Raji (cell line): Measurements from ENCODE around the gene POU2F3.

Experiments
- POLR2A ChIP-seq: IDR thresholded peaks from 2 replicates; pipeline ENCODE4 v1.6.1; 2011; ENCODE audit warnings: low read depth, low read length, control low read depth; ENCODE audit not compliant: insufficient read depth

Gene POU2F3

DNA sequence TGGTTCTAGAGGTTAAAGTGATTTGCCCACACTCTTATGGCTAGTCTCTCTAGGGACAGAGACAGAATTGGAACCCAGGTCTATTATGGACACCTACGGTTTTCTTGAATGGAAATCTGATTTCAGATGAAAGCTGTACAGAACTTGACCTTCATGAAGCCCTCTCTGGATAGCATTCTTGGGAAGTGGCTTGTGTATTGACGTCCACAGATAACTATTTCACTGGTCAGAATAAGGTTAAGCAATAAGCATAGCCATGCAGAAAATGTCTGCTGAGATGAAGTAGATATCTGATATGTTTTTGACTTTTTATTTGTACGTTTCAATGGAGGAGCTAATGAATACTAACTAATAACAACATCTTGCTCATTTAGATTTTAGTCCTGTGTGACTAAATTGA is 86.3 kb downstream of the POU2F3 start:
- TF ChIP-seq POLR2A = no peak

DNA sequence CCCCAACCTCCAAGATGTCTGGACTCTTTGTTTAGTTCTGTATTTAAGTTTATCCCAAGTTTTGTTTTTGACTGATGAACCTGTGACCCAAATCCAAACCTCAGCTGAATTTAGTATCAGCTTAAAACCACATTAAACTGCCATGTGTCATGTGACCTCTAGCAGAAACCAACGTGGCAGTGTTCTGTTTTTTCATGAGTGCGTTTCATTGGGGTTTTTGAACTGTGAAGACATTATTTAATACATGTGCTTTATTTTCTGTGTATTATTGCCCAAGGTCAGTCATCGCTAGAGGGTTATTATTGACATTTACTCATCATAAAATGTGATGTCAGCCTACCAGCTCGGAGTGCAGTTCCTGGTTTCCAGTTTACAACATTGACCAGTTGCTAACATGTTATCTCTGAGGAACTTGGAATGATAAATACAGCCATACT is 86.9 kb downstream of the POU2F3 start:
- TF ChIP-seq POLR2A = no peak

DNA sequence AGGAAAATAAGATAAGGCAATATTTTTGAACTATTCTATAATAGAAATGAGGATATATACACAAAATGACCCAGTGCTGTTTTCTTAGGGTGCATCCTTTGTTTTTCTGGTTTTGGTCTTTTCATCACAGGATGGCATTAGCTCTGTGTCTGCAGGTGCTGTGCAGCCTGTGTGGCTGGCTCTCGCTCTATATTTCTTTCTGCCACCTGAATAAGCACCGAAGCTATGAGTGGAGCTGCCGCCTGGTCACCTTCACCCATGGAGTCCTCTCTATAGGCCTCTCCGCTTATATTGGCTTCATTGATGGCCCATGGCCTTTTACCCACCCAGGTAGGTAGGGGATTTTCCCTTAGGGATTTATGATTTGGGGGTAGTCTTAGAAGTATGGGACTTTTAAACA is 87.4 kb downstream of the POU2F3 start:
- TF ChIP-seq POLR2A = no peak

DNA sequence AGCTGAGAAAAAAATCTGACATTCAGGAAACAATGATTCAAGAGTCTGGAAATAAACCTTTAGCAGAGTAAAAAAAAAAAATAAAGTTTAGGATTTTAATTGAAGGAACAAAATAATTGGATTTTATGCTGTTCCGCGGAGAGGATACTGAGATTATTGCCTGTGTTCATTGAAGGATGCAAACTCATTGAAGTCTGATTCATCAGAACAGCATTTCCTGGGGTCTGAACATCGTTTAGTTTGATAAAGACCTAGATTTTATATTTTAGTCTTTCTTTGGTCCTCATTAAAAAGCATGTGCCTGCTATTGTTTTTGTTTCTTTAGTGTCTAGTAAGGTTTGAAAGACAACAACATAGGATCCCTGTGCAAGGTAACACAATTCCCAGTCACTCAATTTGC is 89.6 kb downstream of the POU2F3 start:
- TF ChIP-seq POLR2A = no peak

DNA sequence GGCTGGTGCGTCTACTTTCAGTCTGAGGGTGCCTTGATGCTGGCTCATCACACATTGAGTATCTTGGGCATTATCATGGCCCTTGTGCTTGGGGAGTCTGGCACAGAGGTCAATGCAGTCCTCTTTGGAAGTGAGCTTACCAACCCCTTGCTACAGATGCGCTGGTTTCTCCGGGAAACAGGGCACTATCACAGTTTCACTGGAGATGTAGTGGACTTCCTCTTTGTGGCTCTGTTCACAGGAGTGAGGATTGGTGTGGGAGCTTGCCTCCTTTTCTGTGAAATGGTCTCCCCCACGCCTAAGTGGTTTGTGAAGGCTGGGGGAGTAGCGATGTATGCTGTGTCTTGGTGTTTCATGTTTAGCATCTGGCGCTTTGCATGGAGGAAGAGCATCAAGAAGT is 90.1 kb downstream of the POU2F3 start:
- TF ChIP-seq POLR2A = no peak

DNA sequence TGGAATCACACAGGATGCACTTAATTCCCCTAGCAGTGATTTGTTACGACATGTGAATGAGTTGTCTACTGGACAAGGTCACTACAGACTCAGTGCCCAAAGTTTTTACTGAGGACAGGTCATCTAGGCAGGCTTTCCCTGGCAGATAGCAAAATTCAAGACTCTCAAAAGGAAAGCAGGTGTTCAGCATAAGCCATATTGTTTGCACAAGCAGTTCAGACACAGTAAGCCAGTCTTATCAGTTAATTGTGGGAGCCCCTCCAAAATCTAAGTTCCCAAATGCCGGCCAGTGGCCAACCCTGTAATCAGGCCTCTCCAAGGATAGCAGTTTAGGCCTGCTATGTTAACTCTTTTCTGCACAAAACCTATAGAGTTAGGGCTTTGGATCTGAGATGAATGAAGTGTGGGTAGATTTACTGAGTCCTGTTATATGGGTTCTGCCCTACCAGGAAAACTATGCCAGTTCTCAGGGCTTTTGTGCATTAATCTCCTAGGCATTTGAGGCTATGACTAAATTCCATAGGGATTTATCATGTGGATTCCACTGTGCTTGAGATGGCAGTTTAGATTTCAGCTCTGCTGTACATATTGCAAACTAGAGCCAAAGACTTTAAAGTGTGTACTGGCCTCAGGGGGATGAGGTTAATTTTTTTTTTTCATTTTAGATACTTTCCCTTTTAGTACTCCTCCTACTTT is 91.5 kb downstream of the POU2F3 start:
- TF ChIP-seq POLR2A = no peak

DNA sequence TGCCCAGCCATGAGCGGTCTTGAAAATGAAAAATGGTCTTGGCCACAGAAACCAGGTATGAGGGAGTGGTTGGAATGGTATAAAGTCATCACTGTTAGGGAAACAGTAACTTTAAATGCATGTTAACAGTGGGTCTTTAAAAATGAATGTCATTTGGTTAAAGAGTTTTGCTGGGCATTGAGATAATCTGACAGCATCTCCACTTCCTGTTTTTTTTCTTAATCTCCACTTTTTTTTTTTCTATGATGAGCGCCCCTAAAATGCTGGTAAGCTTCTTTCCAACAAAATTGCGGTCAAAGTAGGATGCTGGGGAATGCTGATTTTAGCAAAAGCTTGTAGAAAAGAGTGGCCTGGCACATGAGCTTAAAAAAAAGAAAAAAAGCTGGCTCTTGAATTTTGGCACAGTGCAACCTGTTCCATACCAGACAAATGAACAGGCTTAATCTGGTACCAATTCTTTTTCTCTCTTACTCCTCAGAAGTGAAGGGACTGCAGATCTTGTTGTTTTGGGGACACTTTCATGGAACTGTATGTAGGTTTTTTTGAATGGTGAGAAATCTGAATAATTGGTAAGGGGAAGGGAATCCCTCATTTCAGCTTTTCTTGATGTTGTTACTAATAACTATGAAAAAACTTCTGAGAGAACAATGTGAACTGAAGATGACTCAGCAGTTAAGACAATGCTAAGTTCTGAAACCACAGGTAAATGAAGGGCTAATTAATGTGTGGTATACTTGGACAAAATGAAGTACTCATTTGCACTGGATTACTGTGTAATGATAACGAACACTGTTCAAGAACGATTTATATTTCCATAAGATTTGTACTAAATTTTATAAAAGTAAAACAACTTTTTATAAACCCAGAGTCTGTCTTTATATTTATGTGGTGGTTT is 93.1 kb downstream of the POU2F3 start:
- no peak for TF ChIP-seq POLR2A

DNA sequence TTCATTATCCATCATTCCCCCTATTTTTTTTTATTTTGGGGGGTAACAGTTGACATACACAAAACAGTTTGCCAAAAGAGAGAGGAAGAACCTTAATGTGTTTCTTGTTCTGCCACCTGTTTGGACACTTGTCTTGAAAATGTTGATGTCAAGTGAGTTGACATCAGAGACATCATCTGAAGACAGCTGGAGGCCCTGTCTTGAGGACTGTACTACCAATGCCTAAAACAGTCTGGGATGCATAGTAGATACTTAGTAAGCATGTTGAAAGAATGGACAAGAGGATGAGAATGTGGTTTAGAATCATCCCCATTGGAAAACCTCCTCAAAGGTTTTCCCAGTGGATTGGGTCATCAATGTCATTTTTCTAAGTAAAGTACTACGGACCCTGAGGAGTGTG is 93.9 kb downstream of the POU2F3 start:
- no peak for TF ChIP-seq POLR2A

DNA sequence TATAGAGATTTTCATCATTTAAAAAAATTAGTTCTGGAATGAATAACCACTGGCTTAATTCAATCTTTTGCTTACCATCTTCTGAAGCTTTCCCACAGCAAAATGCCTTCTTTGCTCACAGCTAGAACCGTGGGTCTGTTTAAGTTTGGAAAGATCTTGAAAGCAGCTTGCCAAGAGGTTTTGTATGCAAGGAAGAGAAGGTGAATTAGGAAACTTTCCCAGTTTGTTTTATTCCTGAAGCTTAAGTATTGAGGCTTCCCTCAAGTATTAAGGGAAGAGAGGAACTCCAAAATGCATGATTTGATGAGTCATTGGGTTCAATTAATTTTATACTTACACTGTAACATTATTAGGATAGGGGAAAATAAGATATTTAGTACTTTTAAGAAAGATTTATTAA is 94.4 kb downstream of the POU2F3 start:
- TF ChIP-seq POLR2A = no peak

DNA sequence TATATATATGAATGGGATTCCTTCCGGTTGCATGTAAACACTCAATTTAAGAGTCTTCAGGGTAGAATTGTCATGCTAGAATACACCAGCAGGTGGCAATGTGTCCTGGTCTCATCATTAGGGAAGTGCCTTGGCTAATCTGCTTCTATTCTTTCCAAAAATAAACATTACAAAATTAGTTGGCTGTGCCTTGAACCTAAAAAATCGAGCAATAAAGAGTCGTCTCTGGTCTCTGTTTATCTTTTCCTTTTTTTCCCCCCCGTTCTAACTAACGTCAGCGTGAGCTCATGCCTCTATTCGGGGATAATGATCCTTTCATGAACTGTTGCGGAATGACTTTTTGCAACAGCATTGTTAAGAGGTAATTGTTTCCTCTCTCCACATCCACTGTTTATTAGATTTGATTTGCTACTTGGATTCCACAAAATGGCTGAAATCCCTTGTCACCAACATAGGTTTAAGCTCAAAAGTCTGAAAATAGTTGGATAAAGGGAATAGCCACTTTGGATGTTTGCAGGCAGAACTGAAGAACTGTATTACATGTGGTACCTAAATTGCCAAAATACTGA is 95.0 kb downstream of the POU2F3 start:
- no peak for TF ChIP-seq POLR2A

DNA sequence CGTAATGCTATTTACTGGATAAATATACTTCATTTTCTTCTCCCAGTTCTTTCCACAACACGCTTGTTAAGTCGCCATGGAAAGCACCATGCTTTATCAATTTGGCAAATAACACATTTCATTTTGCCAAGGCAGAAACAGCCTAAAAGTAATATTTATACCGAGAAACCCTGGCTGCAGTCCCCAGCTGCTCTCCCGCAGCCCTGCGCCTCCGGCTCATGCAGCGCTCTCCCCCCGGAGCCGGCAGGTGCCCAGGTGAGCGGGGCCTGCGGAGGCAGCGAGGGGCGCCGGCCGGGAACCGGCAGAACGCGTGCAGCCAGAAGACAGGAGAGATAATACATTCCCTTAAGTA is 95.6 kb downstream of the POU2F3 start:
- no peak for TF ChIP-seq POLR2A

DNA sequence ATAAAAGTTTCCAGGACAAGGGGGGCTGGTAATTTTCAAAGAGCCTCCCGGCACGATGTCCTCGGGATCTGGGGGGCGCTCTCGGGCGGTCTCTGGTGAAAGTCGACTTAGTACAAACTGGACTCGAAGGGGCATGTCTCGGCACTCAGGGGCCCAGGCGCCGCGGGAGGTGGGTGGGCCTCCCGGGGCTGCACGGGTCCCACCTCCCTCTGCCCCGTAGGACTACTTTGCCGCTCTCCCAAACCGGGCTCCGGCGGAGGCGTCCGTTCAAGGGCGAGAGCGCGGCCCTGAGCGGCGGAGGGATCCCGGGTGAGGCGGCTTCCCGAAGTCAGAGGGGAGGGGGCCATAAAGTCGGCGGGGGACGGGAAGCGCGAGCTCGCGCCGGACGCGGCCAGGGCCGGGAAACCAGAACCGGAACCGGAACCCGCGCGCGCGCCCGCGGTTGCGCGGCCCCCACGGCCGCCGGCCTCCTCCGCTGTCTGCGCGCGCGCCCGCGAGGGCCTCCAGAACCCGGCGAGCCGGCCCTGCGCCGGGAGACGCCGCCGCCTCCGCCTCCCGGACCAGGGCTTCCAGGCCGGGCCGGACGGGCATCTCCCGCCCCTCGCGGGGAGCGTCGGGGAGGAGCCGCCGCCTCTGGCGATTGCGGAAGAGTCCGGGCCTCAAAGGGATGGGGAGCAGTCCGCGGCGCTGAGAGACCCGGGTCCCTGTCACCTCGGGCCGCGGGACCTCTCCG is 96.1 kb downstream of the POU2F3 start, which contains the start of gene ARHGEF12:
Gene ARHGEF12 (plus strand): TSS at position 506 of the 733 bp plus-strand sequence. CDS start 831 bp downstream, outside the sequence.
- no peak for TF ChIP-seq POLR2A

DNA sequence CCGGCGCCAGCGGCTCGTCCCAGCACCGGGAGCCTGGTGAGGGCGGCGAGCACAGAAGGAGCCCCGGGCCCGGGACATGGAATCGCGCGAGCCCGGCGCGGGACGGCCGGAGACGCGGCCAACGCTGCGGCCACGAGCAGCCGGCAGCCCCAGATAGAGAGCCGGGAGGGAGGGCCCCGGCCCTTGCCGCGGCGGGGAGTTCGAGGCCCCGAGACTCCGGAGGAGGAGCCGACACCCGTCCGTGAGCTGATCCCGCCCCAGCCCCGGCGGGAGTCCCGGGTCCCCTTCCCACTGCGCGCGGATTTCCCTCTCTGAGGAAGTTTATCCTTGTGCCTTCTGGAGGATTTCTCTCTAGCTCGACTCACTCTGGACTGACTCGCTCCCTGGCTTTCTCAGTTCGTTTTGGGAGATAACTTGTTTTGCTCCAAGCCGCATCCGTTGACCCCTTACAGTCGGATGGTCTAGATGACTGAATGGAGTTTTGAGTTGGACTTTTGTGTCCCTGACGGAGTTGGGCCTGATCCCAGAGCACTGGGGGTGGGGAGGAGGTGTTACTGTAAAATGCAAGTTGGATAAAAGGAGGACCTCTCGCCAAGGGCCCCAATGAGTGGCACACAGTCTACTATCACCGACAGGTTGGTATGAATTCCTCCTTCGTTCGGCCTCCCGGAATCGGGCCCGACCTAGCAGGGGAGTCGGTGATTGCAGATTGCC is 96.9 kb downstream of the POU2F3 start:
- TF ChIP-seq POLR2A = no peak

DNA sequence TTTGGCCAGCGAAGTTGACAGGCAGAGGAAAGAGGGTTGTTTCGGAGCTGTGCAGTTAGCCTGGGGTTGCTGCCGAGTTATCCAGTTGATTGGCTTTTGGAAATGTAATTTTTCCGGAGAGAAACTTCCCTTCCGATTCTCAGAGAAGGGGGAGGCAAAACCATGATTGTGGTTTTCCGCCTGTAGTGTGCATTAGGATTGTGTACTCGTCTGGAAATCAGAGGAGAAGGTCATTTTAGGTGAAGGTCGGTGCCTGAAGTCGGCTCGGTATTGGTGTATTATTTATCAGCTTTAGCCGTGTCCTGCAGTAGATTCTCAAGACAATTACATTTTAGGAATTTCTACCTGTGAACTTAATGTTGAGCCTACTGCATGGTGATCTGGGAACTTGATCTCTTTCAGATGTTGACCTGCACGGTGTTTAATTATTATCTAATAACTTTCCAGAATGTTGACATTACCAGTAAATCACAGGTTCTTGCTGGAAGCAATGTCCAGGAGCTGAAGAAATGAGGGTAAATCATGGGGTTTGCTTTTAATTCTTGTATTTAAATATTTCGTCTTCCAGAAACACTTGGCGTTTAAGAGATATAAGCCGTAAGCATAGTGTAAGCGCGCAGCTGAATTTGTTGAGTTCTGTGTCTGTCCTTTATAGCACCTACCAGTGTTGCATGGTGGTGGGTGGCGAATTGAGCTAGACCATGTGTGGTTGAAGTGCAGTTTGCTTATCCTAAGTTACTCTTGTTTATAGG is 97.6 kb downstream of the POU2F3 start:
- TF ChIP-seq POLR2A = no peak
